ENCODE results near the gene JMJD6.

JMJD6 gene

GRCh38 chr17:76690596-76691280 is 35.7 kb downstream of the JMJD6 start:
- Histone ChIP-seq H3K4me3 (ENCODE audit: low read length) (no peak overlapping the region), H3K9ac (ENCODE audit: low read length) (no peak overlapping the region), H3K4me1 (ENCODE audit: control insufficient read depth, insufficient read depth, low read length) (peaks cover 59% of the 10 kb centered on the region), H3K27me3 (replicated peaks; ENCODE audit: control insufficient read depth, insufficient read depth, low read length) (no peaks in the 10 kb centered on the region), H3K9me3 (ENCODE audit: control insufficient read depth, low read length) (no peaks in the 10 kb centered on the region), H3K36me3 (ENCODE audit: control insufficient read depth, insufficient read depth, low read length, severe bottlenecking) (peaks cover 9% of the 10 kb centered on the region)
- no peak for DNase-seq (ENCODE audit: low read depth)

- no peaks in the 10 kb centered on the region for H3K27me3 ChIP-seq (replicated peaks; ENCODE audit: control insufficient read depth, insufficient read depth, low read length)
- H3K4me3 ChIP-seq (ENCODE audit: low read length), result no peak overlapping the region
- H3K36me3 ChIP-seq (ENCODE audit: control insufficient read depth, insufficient read depth, low read length, severe bottlenecking), result peaks cover 9% of the 10 kb centered on the region
- DNase-seq (ENCODE audit: low read depth), result no peak
- H3K4me1 ChIP-seq (ENCODE audit: control insufficient read depth, insufficient read depth, low read length), result peaks cover 54% of the 10 kb centered on the region
- H3K9me3 ChIP-seq (ENCODE audit: control insufficient read depth, low read length), result no peaks in the 10 kb centered on the region
- no peak overlapping the region for H3K9ac ChIP-seq (ENCODE audit: low read length)
These were observed 36.5 kb downstream of the JMJD6 start for GRCh38 chr17:76689859-76690258.

GRCh38 chr17:76688165-76688622 is 38.2 kb downstream of the JMJD6 start:
- no peak for DNase-seq (ENCODE audit: low read depth)
- peak overlapping the region; percentile 76 for H3K9ac ChIP-seq (ENCODE audit: low read length)
- H3K4me3 ChIP-seq (ENCODE audit: low read length), result peak overlapping the region; percentile 30
- H3K36me3 ChIP-seq (ENCODE audit: control insufficient read depth, insufficient read depth, low read length, severe bottlenecking), result peaks cover 21% of the 10 kb centered on the region
- H3K27me3 ChIP-seq (replicated peaks; ENCODE audit: control insufficient read depth, insufficient read depth, low read length), result no peaks in the 10 kb centered on the region
- no peaks in the 10 kb centered on the region for H3K9me3 ChIP-seq (ENCODE audit: control insufficient read depth, low read length)
- H3K4me1 ChIP-seq (ENCODE audit: control insufficient read depth, insufficient read depth, low read length), result peaks cover 46% of the 10 kb centered on the region

GRCh38 chr17:76687298-76688164 is 38.9 kb downstream of the JMJD6 start:
- peaks cover 28% of the 10 kb centered on the region for H3K36me3 ChIP-seq (ENCODE audit: control insufficient read depth, insufficient read depth, low read length, severe bottlenecking)
- no peaks in the 10 kb centered on the region for H3K27me3 ChIP-seq (replicated peaks; ENCODE audit: control insufficient read depth, insufficient read depth, low read length)
- DNase-seq (ENCODE audit: low read depth), result peak; percentile 75
- H3K9me3 ChIP-seq (ENCODE audit: control insufficient read depth, low read length), result no peaks in the 10 kb centered on the region
- peak overlapping the region; percentile 76 for H3K9ac ChIP-seq (ENCODE audit: low read length)
- peaks cover 47% of the 10 kb centered on the region for H3K4me1 ChIP-seq (ENCODE audit: control insufficient read depth, insufficient read depth, low read length)
- H3K4me3 ChIP-seq (ENCODE audit: low read length), result peak overlapping the region; percentile 36

GRCh38 chr17:76686538-76687297 is 39.7 kb downstream of the JMJD6 start:
- Histone ChIP-seq H3K9me3 (ENCODE audit: control insufficient read depth, low read length) (no peaks in the 10 kb centered on the region), H3K36me3 (ENCODE audit: control insufficient read depth, insufficient read depth, low read length, severe bottlenecking) (peaks cover 28% of the 10 kb centered on the region), H3K9ac (ENCODE audit: low read length) (peak overlapping the region; percentile 76), H3K4me1 (ENCODE audit: control insufficient read depth, insufficient read depth, low read length) (peaks cover 53% of the 10 kb centered on the region), H3K27me3 (replicated peaks; ENCODE audit: control insufficient read depth, insufficient read depth, low read length) (no peaks in the 10 kb centered on the region), H3K4me3 (ENCODE audit: low read length) (peak overlapping the region; percentile 36)
- DNase-seq (ENCODE audit: low read depth), result no peak

- peaks cover 59% of the 10 kb centered on the region for H3K4me1 ChIP-seq (ENCODE audit: control insufficient read depth, insufficient read depth, low read length)
- H3K27me3 ChIP-seq (replicated peaks; ENCODE audit: control insufficient read depth, insufficient read depth, low read length), result no peaks in the 10 kb centered on the region
- peak overlapping the region; percentile 31 for H3K9ac ChIP-seq (ENCODE audit: low read length)
- no peak for DNase-seq (ENCODE audit: low read depth)
- peaks cover 21% of the 10 kb centered on the region for H3K36me3 ChIP-seq (ENCODE audit: control insufficient read depth, insufficient read depth, low read length, severe bottlenecking)
- H3K4me3 ChIP-seq (ENCODE audit: low read length), result no peak overlapping the region
- no peaks in the 10 kb centered on the region for H3K9me3 ChIP-seq (ENCODE audit: control insufficient read depth, low read length)
These were observed 40.6 kb downstream of the JMJD6 start for GRCh38 chr17:76685846-76686245.

GRCh38 chr17:76685366-76685765 is 41.0 kb downstream of the JMJD6 start:
- H3K9ac ChIP-seq (ENCODE audit: low read length), result no peak overlapping the region
- H3K4me1 ChIP-seq (ENCODE audit: control insufficient read depth, insufficient read depth, low read length), result peaks cover 59% of the 10 kb centered on the region
- DNase-seq (ENCODE audit: low read depth), result no peak
- H3K9me3 ChIP-seq (ENCODE audit: control insufficient read depth, low read length), result no peaks in the 10 kb centered on the region
- no peak overlapping the region for H3K4me3 ChIP-seq (ENCODE audit: low read length)
- H3K36me3 ChIP-seq (ENCODE audit: control insufficient read depth, insufficient read depth, low read length, severe bottlenecking), result peaks cover 25% of the 10 kb centered on the region
- H3K27me3 ChIP-seq (replicated peaks; ENCODE audit: control insufficient read depth, insufficient read depth, low read length), result no peaks in the 10 kb centered on the region

GRCh38 chr17:76684756-76685155 is 41.6 kb downstream of the JMJD6 start:
- no peak for DNase-seq (ENCODE audit: low read depth)
- H3K9ac ChIP-seq (ENCODE audit: low read length), result no peak overlapping the region
- no peak overlapping the region for H3K4me3 ChIP-seq (ENCODE audit: low read length)
- H3K4me1 ChIP-seq (ENCODE audit: control insufficient read depth, insufficient read depth, low read length), result peaks cover 55% of the 10 kb centered on the region
- no peaks in the 10 kb centered on the region for H3K9me3 ChIP-seq (ENCODE audit: control insufficient read depth, low read length)
- H3K36me3 ChIP-seq (ENCODE audit: control insufficient read depth, insufficient read depth, low read length, severe bottlenecking), result peaks cover 27% of the 10 kb centered on the region
- no peaks in the 10 kb centered on the region for H3K27me3 ChIP-seq (replicated peaks; ENCODE audit: control insufficient read depth, insufficient read depth, low read length)

GRCh38 chr17:76683921-76684745 is 42.3 kb downstream of the JMJD6 start:
- peaks cover 49% of the 10 kb centered on the region for H3K4me1 ChIP-seq (ENCODE audit: control insufficient read depth, insufficient read depth, low read length)
- H3K27me3 ChIP-seq (replicated peaks; ENCODE audit: control insufficient read depth, insufficient read depth, low read length), result no peaks in the 10 kb centered on the region
- DNase-seq (ENCODE audit: low read depth), result no peak
- H3K9me3 ChIP-seq (ENCODE audit: control insufficient read depth, low read length), result no peaks in the 10 kb centered on the region
- no peak overlapping the region for H3K9ac ChIP-seq (ENCODE audit: low read length)
- H3K4me3 ChIP-seq (ENCODE audit: low read length), result no peak overlapping the region
- H3K36me3 ChIP-seq (ENCODE audit: control insufficient read depth, insufficient read depth, low read length, severe bottlenecking), result peaks cover 31% of the 10 kb centered on the region

GRCh38 chr17:76683011-76683755 is 43.2 kb downstream of the JMJD6 start:
- H3K9ac ChIP-seq (ENCODE audit: low read length), result peak overlapping the region; percentile 62
- no peak for DNase-seq (ENCODE audit: low read depth)
- H3K36me3 ChIP-seq (ENCODE audit: control insufficient read depth, insufficient read depth, low read length, severe bottlenecking), result peaks cover 40% of the 10 kb centered on the region
- no peaks in the 10 kb centered on the region for H3K9me3 ChIP-seq (ENCODE audit: control insufficient read depth, low read length)
- H3K4me1 ChIP-seq (ENCODE audit: control insufficient read depth, insufficient read depth, low read length), result peaks cover 44% of the 10 kb centered on the region
- H3K4me3 ChIP-seq (ENCODE audit: low read length), result no peak overlapping the region
- H3K27me3 ChIP-seq (replicated peaks; ENCODE audit: control insufficient read depth, insufficient read depth, low read length), result no peaks in the 10 kb centered on the region

Measured in adipocyte (in vitro differentiated cells).